ENCODE measurements around the gene SH3RF3.

DNA sequence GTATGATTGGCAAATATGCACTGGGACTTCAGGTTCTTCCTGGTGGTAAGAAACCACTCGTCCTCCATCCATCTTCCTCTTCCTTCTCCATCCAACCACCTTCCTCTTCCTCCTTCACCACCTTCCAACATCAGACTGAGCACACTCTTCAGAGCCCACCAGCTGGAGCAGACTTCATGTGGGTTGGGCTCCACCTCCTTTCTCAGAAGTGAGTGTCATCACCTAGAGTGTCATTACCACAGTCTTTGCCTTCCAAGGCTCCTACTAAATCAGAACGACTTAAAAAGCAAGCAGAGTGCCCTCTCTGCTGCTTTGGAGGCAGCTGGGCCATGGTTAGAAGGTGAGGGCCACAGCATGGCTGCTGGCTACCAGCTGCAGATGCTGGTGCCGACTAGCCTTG lies 171.6 kb downstream of the SH3RF3 start:
- no peak for TF ChIP-seq CTCF (IDR thresholded peaks at IDR 0.05; ENCODE audit: insufficient read depth, low read depth, low read length)
- TF ChIP-seq EZH2 (IDR thresholded peaks at IDR 0.05; ENCODE audit: insufficient read depth, low read length), result no peak
